K562 (cell line): ENCODE results near the gene SIGLEC9. TPM values are rescaled to one million over a fixed set of nuclear protein-coding genes. Genes with fewer than 3 reads are reported as not detected.
A peak's percentile ranks its signal among the peaks of the same experiment; 100 is the strongest.

Source experiments
- JUNB ChIP-seq: fragments of 450-650 bp; formaldehyde crosslinking; conservative IDR thresholded peaks from 2 replicates; pipeline ENCODE4 v1.4.0; 2020; ENCODE audit warnings: mild to moderate bottlenecking
- KLF16 ChIP-seq: IDR thresholded peaks from 2 replicates; pipeline ENCODE4 v1.6.1; 2016; ENCODE audit warnings: antibody characterized with exemption
- MTA1 ChIP-seq: fragments of 450-650 bp; IDR thresholded peaks from 2 replicates; pipeline ENCODE4 v1.6.1; 2017; ENCODE audit warnings: borderline replicate concordance
- RHOXF2B ChIP-seq: fragments of 250-450 bp; sonication (Bioruptor Pico); conservative IDR thresholded peaks from 2 replicates; pipeline ENCODE4 v1.5.1; 2021
- ZNF165 ChIP-seq: fragments of 250-450 bp; sonication (Bioruptor Pico); IDR thresholded peaks from 2 replicates; pipeline ENCODE4 v1.4.0; 2020; ENCODE audit warnings: borderline replicate concordance
- ZNF830 ChIP-seq: fragments of 250-450 bp; sonication (Bioruptor Pico); IDR thresholded peaks from 2 replicates; pipeline ENCODE4 v1.5.0; 2021; ENCODE audit warnings: mild to moderate bottlenecking
- ZZZ3 ChIP-seq: fragments of 450-650 bp; IDR thresholded peaks from 2 replicates; pipeline ENCODE4 v1.6.1; 2016; ENCODE audit warnings: antibody characterized with exemption, mild to moderate bottlenecking, moderate library complexity
- polyA plus RNA-seq, 8 experiments: library from polyadenylated mRNA; depleted of rRNA in 4 of 8; stranded (reverse) in 5 of 8; unstranded in 3 of 8; fragments of >200 nt; fragmentation: Nextera tagmentation in 2 of 8; fragmentation: Illumina TruSeq in 1 of 8; extraction: Ambion mirVana in 2 of 8; extraction: Trizol in 1 of 8; gene quantifications; 2 replicates each; pipeline versions ENCODE4 v1.2.1 to v1.2.3, GENCODE V29; 2011 to 2014; ENCODE audit warnings: inconsistent platforms in 1 of 8, missing spikeins in 1 of 8
- total RNA-seq, 7 experiments: library from RNA; depleted of rRNA in 6 of 7; stranded (reverse); fragments of >200 nt in 6 of 7; fragmentation: Illumina TruSeq in 2 of 7; extraction: Trizol in 2 of 7; gene quantifications; 2 replicates each; pipeline versions ENCODE4 v1.2.1 to v1.2.3, GENCODE V29; 2011 to 2021; ENCODE audit warnings: low replicate concordance in 1 of 7
- TF ChIP-seq, protein P1 (sequence below): fragments of 450-650 bp; IDR thresholded peaks from 2 replicates; pipeline ENCODE4 v1.6.1; 2016
- TF ChIP-seq, protein P2 (sequence below): sonication (generic); formaldehyde crosslinking; IDR thresholded peaks from 2 replicates; pipeline ENCODE4 v1.8.0; 2023; ENCODE audit warnings: missing genetic modification reagents, mild to moderate bottlenecking, borderline replicate concordance
- TF ChIP-seq, protein P3 (sequence below), 2 experiments: fragments of 450-650 bp; IDR thresholded peaks; 2 replicates each; pipeline ENCODE4 v1.6.1; 2016; ENCODE audit warnings: mild to moderate bottlenecking in 2 of 2, borderline replicate concordance in 1 of 2, low read depth in 1 of 2, moderate library complexity in 1 of 2
- TF ChIP-seq, protein P4 (sequence below): IDR thresholded peaks from 2 replicates; pipeline ENCODE4 v1.6.1; 2012; ENCODE audit warnings: low read depth, low read length, improper control_type of control experiment, borderline replicate concordance

SIGLEC9 gene
- total and polyA plus RNA-seq, 9 of the 15 experiments (the other 6 are each of a cell fraction or from before 2014, with no cell fraction given), result 0.09 to 0.34 (median 0.22) TPM; not detected in 4

DNA sequence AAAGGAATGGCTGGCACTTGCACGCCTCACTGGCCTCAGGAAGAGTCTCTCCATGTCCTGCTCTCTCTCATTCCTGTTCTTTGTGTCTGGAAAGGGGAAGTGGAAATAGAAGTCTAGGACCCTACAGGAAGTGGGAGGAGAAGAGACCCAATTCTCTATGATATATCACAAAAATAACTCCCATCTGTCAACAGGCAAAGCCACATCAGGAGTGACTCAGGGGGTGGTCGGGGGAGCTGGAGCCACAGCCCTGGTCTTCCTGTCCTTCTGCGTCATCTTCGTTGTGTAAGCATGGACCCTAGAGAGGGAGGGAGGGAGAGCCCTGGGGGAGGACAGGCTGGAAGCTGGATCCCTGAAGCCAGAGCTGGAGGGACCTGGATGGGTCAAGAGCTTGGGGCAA lies 3.0 kb downstream of the SIGLEC9 start (continued):
- TF ChIP-seq, protein P1, sequence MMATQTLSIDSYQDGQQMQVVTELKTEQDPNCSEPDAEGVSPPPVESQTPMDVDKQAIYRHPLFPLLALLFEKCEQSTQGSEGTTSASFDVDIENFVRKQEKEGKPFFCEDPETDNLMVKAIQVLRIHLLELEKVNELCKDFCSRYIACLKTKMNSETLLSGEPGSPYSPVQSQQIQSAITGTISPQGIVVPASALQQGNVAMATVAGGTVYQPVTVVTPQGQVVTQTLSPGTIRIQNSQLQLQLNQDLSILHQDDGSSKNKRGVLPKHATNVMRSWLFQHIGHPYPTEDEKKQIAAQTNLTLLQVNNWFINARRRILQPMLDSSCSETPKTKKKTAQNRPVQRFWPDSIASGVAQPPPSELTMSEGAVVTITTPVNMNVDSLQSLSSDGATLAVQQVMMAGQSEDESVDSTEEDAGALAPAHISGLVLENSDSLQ, result peak; percentile 46; the same call in 1 of the 2 replicates
- TF ChIP-seq, protein P2, sequence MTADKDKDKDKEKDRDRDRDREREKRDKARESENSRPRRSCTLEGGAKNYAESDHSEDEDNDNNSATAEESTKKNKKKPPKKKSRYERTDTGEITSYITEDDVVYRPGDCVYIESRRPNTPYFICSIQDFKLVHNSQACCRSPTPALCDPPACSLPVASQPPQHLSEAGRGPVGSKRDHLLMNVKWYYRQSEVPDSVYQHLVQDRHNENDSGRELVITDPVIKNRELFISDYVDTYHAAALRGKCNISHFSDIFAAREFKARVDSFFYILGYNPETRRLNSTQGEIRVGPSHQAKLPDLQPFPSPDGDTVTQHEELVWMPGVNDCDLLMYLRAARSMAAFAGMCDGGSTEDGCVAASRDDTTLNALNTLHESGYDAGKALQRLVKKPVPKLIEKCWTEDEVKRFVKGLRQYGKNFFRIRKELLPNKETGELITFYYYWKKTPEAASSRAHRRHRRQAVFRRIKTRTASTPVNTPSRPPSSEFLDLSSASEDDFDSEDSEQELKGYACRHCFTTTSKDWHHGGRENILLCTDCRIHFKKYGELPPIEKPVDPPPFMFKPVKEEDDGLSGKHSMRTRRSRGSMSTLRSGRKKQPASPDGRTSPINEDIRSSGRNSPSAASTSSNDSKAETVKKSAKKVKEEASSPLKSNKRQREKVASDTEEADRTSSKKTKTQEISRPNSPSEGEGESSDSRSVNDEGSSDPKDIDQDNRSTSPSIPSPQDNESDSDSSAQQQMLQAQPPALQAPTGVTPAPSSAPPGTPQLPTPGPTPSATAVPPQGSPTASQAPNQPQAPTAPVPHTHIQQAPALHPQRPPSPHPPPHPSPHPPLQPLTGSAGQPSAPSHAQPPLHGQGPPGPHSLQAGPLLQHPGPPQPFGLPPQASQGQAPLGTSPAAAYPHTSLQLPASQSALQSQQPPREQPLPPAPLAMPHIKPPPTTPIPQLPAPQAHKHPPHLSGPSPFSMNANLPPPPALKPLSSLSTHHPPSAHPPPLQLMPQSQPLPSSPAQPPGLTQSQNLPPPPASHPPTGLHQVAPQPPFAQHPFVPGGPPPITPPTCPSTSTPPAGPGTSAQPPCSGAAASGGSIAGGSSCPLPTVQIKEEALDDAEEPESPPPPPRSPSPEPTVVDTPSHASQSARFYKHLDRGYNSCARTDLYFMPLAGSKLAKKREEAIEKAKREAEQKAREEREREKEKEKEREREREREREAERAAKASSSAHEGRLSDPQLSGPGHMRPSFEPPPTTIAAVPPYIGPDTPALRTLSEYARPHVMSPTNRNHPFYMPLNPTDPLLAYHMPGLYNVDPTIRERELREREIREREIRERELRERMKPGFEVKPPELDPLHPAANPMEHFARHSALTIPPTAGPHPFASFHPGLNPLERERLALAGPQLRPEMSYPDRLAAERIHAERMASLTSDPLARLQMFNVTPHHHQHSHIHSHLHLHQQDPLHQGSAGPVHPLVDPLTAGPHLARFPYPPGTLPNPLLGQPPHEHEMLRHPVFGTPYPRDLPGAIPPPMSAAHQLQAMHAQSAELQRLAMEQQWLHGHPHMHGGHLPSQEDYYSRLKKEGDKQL, result no peak
- TF ChIP-seq JUNB (CRISPR knock-in tag) (no peak), KLF16 (peak; percentile 68; the same call in 1 of the 2 replicates), ZNF165 (CRISPR knock-in tag) (no peak), ZZZ3 (no peak), RHOXF2B (no peak), MTA1 (peak; percentile 36; the same call in 1 of the 2 replicates), ZNF830 (CRISPR knock-in tag) (no peak)
- TF ChIP-seq, protein P3, sequence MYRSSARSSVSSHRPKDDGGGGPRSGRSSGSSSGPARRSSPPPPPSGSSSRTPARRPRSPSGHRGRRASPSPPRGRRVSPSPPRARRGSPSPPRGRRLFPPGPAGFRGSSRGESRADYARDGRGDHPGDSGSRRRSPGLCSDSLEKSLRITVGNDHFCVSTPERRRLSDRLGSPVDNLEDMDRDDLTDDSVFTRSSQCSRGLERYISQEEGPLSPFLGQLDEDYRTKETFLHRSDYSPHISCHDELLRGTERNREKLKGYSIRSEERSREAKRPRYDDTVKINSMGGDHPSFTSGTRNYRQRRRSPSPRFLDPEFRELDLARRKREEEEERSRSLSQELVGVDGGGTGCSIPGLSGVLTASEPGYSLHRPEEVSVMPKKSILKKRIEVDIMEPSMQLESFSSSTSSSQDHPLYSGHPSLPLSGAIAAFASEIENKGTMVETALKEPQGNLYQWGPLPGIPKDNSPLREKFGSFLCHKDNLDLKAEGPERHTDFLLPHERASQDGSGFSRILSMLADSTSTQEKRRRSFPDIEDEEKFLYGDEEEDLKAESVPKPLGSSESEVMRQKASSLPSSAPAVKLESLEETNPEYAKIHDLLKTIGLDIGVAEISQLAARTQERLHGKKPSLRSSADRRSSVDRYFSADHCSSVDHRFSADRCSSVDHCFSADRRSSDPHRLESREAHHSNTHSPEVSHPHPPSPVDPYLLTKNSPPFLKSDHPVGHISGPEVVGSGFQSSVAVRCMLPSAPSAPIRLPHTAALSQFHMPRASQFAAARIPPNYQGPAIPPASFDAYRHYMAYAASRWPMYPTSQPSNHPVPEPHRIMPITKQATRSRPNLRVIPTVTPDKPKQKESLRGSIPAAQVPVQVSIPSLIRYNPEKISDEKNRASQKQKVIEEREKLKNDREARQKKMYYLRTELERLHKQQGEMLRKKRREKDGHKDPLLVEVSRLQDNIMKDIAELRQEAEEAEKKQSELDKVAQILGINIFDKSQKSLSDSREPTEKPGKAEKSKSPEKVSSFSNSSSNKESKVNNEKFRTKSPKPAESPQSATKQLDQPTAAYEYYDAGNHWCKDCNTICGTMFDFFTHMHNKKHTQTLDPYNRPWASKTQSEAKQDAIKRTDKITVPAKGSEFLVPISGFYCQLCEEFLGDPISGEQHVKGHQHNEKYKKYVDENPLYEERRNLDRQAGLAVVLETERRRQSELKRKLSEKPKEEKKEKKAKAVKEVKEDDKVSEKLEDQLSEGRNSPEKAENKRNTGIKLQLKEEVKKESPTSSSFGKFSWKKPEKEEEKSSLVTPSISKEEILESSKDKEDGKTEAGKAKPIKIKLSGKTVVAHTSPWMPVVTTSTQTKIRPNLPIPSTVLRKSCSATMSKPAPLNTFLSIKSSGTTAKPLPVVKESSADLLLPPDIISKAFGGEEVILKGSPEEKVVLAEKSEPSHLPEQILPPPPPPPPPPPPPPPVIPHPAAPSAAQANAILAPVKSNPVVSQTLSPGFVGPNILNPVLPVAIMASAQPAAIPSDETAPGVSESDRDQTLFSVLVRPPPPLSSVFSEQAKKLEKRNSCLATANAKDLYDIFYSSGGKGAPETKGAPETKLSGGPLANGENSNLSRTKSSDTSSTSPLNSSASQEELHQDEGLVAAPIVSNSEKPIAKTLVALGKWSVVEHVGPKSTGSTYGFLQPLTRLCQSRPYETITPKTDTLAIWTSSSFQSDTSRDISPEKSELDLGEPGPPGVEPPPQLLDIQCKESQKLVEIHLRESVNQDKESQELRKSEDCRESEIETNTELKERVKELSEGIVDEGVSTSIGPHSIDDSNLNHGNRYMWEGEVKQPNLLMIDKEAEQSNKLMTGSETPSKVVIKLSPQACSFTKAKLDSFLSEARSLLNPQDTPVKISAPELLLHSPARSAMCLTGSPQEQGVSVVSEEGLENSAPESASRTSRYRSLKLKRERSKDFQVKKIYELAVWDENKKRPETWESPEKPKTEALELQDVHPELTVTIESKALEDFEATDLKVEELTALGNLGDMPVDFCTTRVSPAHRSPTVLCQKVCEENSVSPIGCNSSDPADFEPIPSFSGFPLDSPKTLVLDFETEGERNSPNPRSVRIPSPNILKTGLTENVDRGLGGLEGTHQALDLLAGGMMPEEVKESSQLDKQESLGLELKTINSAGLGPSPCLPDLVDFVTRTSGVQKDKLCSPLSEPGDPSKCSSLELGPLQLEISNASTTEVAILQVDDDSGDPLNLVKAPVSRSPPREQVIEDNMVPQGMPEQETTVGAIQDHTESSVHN (IDR thresholded peaks at IDR 0.05; ENCODE audit: borderline replicate concordance in 1 of 2, low read depth in 1 of 2), result peak in 1 of 2 experiments; percentile 53; a peak in 1 of 4 replicates
- TF ChIP-seq, protein P4, sequence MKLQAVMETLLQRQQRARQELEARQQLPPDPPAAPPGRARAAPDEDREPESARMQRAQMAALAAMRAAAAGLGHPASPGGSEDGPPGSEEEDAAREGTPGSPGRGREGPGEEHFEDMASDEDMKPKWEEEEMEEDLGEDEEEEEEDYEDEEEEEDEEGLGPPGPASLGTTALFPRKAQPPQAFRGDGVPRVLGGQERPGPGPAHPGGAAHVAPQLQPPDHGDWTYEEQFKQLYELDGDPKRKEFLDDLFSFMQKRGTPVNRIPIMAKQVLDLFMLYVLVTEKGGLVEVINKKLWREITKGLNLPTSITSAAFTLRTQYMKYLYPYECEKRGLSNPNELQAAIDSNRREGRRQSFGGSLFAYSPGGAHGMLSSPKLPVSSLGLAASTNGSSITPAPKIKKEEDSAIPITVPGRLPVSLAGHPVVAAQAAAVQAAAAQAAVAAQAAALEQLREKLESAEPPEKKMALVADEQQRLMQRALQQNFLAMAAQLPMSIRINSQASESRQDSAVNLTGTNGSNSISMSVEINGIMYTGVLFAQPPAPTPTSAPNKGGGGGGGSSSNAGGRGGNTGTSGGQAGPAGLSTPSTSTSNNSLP, result 0 out of 2 replicates have a peak, but pooled peaks have one; percentile 39
